ENCODE data around the gene ARHGEF40. TPM values are rescaled to one million over a fixed set of nuclear protein-coding genes. Genes with fewer than 3 reads are reported as not detected.
A peak's percentile ranks its signal among the peaks of the same experiment; 100 is the strongest.
"Not testable (repeated sequence)": the region's sequence is repeated elsewhere in the genome, so short reads cannot be mapped to it uniquely, and the experiment has no call there.

The ARHGEF40 gene
- total and polyA plus RNA-seq, 2 donors (not counting 1 experiment from before 2014, with no cell fraction given): 1.0 to 1.7 TPM

- H4K20me1 ChIP-seq (ENCODE audit: control insufficient read depth, insufficient read depth, low read length, poor library complexity, severe bottlenecking): no peaks in the 10 kb centered on the region
- intact Hi-C loops (cut with micrococcal nuclease): loop anchor here (1.0 kb wide), 1 partner anchor 26 kb away; no protein-coding TSS in a partner anchor
- DNase-seq (no peak), ATAC-seq (ENCODE audit: low read depth) (no peak)
- H3K9ac ChIP-seq (ENCODE audit: low read length): no peak overlapping the region
- WGBS (ENCODE audit: insufficient coverage): 85% methylated on average over 7 of the region's 8 CpGs
- H3K27me3 ChIP-seq (replicated peaks in 1 of 4; ENCODE audit: control extremely low read depth in 1 of 4, control insufficient read depth in 3 of 4, insufficient read depth in 4 of 4, low read length in 3 of 4): no peaks in the 10 kb centered on the region
- no peaks in the 10 kb centered on the region for H3K4me1 Mint-ChIP-seq
- no peaks in the 10 kb centered on the region for H3K79me2 ChIP-seq (ENCODE audit: control insufficient read depth, insufficient read depth, low read length)
- no peak overlapping the region for H3K27ac ChIP-seq (ENCODE audit: low read length in 2 of 2)
- TF ChIP-seq, protein P1, sequence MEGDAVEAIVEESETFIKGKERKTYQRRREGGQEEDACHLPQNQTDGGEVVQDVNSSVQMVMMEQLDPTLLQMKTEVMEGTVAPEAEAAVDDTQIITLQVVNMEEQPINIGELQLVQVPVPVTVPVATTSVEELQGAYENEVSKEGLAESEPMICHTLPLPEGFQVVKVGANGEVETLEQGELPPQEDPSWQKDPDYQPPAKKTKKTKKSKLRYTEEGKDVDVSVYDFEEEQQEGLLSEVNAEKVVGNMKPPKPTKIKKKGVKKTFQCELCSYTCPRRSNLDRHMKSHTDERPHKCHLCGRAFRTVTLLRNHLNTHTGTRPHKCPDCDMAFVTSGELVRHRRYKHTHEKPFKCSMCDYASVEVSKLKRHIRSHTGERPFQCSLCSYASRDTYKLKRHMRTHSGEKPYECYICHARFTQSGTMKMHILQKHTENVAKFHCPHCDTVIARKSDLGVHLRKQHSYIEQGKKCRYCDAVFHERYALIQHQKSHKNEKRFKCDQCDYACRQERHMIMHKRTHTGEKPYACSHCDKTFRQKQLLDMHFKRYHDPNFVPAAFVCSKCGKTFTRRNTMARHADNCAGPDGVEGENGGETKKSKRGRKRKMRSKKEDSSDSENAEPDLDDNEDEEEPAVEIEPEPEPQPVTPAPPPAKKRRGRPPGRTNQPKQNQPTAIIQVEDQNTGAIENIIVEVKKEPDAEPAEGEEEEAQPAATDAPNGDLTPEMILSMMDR (IDR thresholded peaks at IDR 0.05): peak; percentile 9
- no peak for TF ChIP-seq EZH2 (IDR thresholded peaks at IDR 0.05; ENCODE audit: borderline replicate concordance, insufficient read depth, low read depth, low read length, poor library complexity, severe bottlenecking)
- no peak overlapping the region for H3K4me2 ChIP-seq (replicated peaks; ENCODE audit: low read depth, low read length, poor library complexity, severe bottlenecking)
- H3K4me3 Mint-ChIP-seq: no peak overlapping the region
- H3K9me3 ChIP-seq (ENCODE audit: control extremely low read depth in 1 of 3, control insufficient read depth in 2 of 3, insufficient read depth in 1 of 3, low read length in 2 of 3): no peaks in the 10 kb centered on the region
- no peak overlapping the region for H2AFZ ChIP-seq (ENCODE audit: insufficient read depth, low read depth, low read length, poor library complexity, severe bottlenecking)
- H3K27me3 Mint-ChIP-seq: peaks cover 50% of the 10 kb centered on the region
- ChIA-PET POLR2A (interaction anchor here (0.8 kb wide), 1 partner anchor 25 kb away, joined by 3 read pairs; no protein-coding TSS in a partner anchor), CTCF (interaction anchor here (0.9 to 7.2 kb wide), 16 partner anchors 8 to 80 kb away, joined by 3 to 305 read pairs (median 5); partner anchors contain the start of gene NDRG2)
- H3K36me3 ChIP-seq (replicated peaks in 1 of 2; ENCODE audit: control extremely low read depth in 1 of 2, control insufficient read depth in 1 of 2, extremely low read depth in 1 of 2, insufficient read depth in 2 of 2, low read length in 1 of 2): no peaks in the 10 kb centered on the region
- H3K4me1 ChIP-seq (ENCODE audit: control insufficient read depth in 2 of 2, insufficient read depth in 2 of 2, low read length in 2 of 2): no peaks in the 10 kb centered on the region
- H3K9me3 Mint-ChIP-seq (ENCODE audit: insufficient read depth): no peaks in the 10 kb centered on the region
- no peak overlapping the region for H3K27ac Mint-ChIP-seq
- no peak overlapping the region for H3K4me3 ChIP-seq (ENCODE audit: control extremely low read depth in 1 of 5, extremely low read depth in 1 of 5, insufficient read depth in 1 of 5, low read depth in 2 of 5, low read length in 4 of 5)
These were observed 29.7 kb upstream of the ARHGEF40 start for GRCh38 chr14:21040370-21040925.

GRCh38 chr14:21040941-21041340 lies 29.2 kb upstream of the ARHGEF40 start:
- not testable (repeated sequence) for ATAC-seq (ENCODE audit: low read depth)
- CTCF ChIA-PET: interaction anchor here (1.0 to 7.2 kb wide), 10 partner anchors 9 to 80 kb away, joined by 3 to 305 read pairs (median 9); partner anchors contain the start of gene NDRG2

More at GRCh38 chr14:21040941-21041340, 29.2 kb upstream of the ARHGEF40 start:
- H3K27ac ChIP-seq (ENCODE audit: low read length in 2 of 2); H3K9ac ChIP-seq (ENCODE audit: low read length); H3K4me1 Mint-ChIP-seq; POLR2A ChIA-PET; H3K79me2 ChIP-seq (ENCODE audit: control insufficient read depth, insufficient read depth, low read length); H3K9me3 Mint-ChIP-seq (ENCODE audit: insufficient read depth); H3K4me3 Mint-ChIP-seq; H3K27ac Mint-ChIP-seq; DNase-seq; H2AFZ ChIP-seq (ENCODE audit: insufficient read depth, low read depth, low read length, poor library complexity, severe bottlenecking); H3K9me3 ChIP-seq (ENCODE audit: control extremely low read depth in 1 of 3, control insufficient read depth in 2 of 3, insufficient read depth in 1 of 3, low read length in 2 of 3); H3K4me2 ChIP-seq (replicated peaks; ENCODE audit: low read depth, low read length, poor library complexity, severe bottlenecking); H3K36me3 ChIP-seq (replicated peaks in 1 of 2; ENCODE audit: control extremely low read depth in 1 of 2, control insufficient read depth in 1 of 2, extremely low read depth in 1 of 2, insufficient read depth in 2 of 2, low read length in 1 of 2); H3K4me3 ChIP-seq (ENCODE audit: control extremely low read depth in 1 of 5, extremely low read depth in 1 of 5, insufficient read depth in 1 of 5, low read depth in 2 of 5, low read length in 4 of 5); H3K27me3 ChIP-seq (replicated peaks in 1 of 4; ENCODE audit: control extremely low read depth in 1 of 4, control insufficient read depth in 3 of 4, insufficient read depth in 4 of 4, low read length in 3 of 4); H3K4me1 ChIP-seq (ENCODE audit: control insufficient read depth in 2 of 2, insufficient read depth in 2 of 2, low read length in 2 of 2); H4K20me1 ChIP-seq (ENCODE audit: control insufficient read depth, insufficient read depth, low read length, poor library complexity, severe bottlenecking): not testable (repeated sequence)
- intact Hi-C loops (cut with micrococcal nuclease): loop anchor here (1.0 kb wide), 1 partner anchor 27 kb away; no protein-coding TSS in a partner anchor
- peaks cover 53% of the 10 kb centered on the region for H3K27me3 Mint-ChIP-seq
- whole genome bisulfite sequencing (ENCODE audit: insufficient coverage): 93% methylated on average over 3 of the region's 3 CpGs

All from B cell (primary cell).